H9 (cell line): ENCODE measurements around the gene MCM10. TPM values are rescaled to one million over a fixed set of nuclear protein-coding genes. Genes with fewer than 3 reads are reported as not detected.

Source experiments
- DNase-seq: peaks from one replicate; pipeline ENCODE4 v3.0.0-alpha.2; 2017
- H2AFZ ChIP-seq: one replicate; pipeline ENCODE4 v1.6.1; 2013; ENCODE audit warnings: mild to moderate bottlenecking, low read length, control low read depth, moderate library complexity
- H2AK5ac ChIP-seq: 2 replicates; pipeline ENCODE4 v1.6.1; 2013; ENCODE audit warnings: low read length, control low read depth, mixed read lengths; ENCODE audit not compliant: insufficient read length
- H2BK120ac ChIP-seq: one replicate; pipeline ENCODE4 v1.6.1; 2013; ENCODE audit warnings: low read depth, mild to moderate bottlenecking, low read length, control low read depth, inconsistent platforms; ENCODE audit not compliant: poor library complexity, severe bottlenecking
- H2BK12ac ChIP-seq: 2 replicates; pipeline ENCODE4 v1.6.1; 2013; ENCODE audit warnings: low read length, control low read depth, mixed read lengths, low read depth; ENCODE audit not compliant: insufficient read length
- H2BK15ac ChIP-seq: 2 replicates; pipeline ENCODE4 v1.6.1; 2013; ENCODE audit warnings: low read depth, low read length, control low read depth
- H2BK20ac ChIP-seq: one replicate; pipeline ENCODE4 v1.6.1; 2013; ENCODE audit warnings: low read depth, mild to moderate bottlenecking, low read length, control low read depth, inconsistent platforms; ENCODE audit not compliant: poor library complexity, severe bottlenecking
- H2BK5ac ChIP-seq: 2 replicates; pipeline ENCODE4 v1.6.1; 2013; ENCODE audit warnings: low read length, control low read depth, mixed read lengths; ENCODE audit not compliant: insufficient read length
- H3K14ac ChIP-seq: 2 replicates; pipeline ENCODE4 v1.6.1; 2013; ENCODE audit warnings: low read length, control low read depth; ENCODE audit not compliant: insufficient read depth
- H3K18ac ChIP-seq: 2 replicates; pipeline ENCODE4 v1.6.1; 2013; ENCODE audit warnings: low read depth, mild to moderate bottlenecking, mixed read lengths, low read length, control low read depth; ENCODE audit not compliant: insufficient read length
- H3K23ac ChIP-seq: 2 replicates; pipeline ENCODE4 v1.6.1; 2013; ENCODE audit warnings: low read length, control low read depth, mixed read lengths, low read depth; ENCODE audit not compliant: insufficient read length
- H3K23me2 ChIP-seq: 2 replicates; pipeline ENCODE4 v1.6.1; 2013; ENCODE audit warnings: low read depth, mild to moderate bottlenecking, mixed read lengths, low read length, control low read depth; ENCODE audit not compliant: insufficient read length, poor library complexity, severe bottlenecking
- H3K27ac ChIP-seq: 2 replicates; pipeline ENCODE4 v1.5.1; 2013; ENCODE audit warnings: low read length, control low read depth, mixed read lengths, low read depth; ENCODE audit not compliant: insufficient read length
- H3K27me3 ChIP-seq: 2 replicates; pipeline ENCODE4 v1.6.1; 2013; ENCODE audit warnings: low read length, control low read depth, inconsistent platforms; ENCODE audit not compliant: insufficient read depth
- H3K4ac ChIP-seq: 2 replicates; pipeline ENCODE4 v1.6.1; 2013; ENCODE audit warnings: low read depth, mild to moderate bottlenecking, control low read depth, inconsistent platforms, low read length, moderate library complexity
- H3K4me1 ChIP-seq: 2 replicates; pipeline ENCODE4 v1.6.1; 2013; ENCODE audit warnings: low read length, control low read depth, inconsistent platforms; ENCODE audit not compliant: insufficient read depth
- H3K4me2 ChIP-seq: 2 replicates; pipeline ENCODE4 v1.6.1; 2013; ENCODE audit warnings: low read length, control low read depth, mixed read lengths; ENCODE audit not compliant: insufficient read length, insufficient read depth
- H3K56ac ChIP-seq: 2 replicates; pipeline ENCODE4 v1.6.1; 2013; ENCODE audit warnings: low read depth, mild to moderate bottlenecking, mixed read lengths, low read length, control low read depth; ENCODE audit not compliant: insufficient read length
- H3K79me1 ChIP-seq: 2 replicates; pipeline ENCODE4 v1.6.1; 2013; ENCODE audit warnings: low read depth, mild to moderate bottlenecking, moderate library complexity, low read length, control low read depth, inconsistent platforms; ENCODE audit not compliant: insufficient read depth, poor library complexity, severe bottlenecking
- H3K79me2 ChIP-seq: 2 replicates; pipeline ENCODE4 v1.6.1; 2013; ENCODE audit warnings: low read length, control low read depth, inconsistent platforms; ENCODE audit not compliant: insufficient read depth
- H3K9ac ChIP-seq: 2 replicates; pipeline ENCODE4 v1.6.1; 2013; ENCODE audit warnings: low read length, control low read depth, mixed read lengths; ENCODE audit not compliant: insufficient read length; ENCODE audit errors: extremely low read depth
- H3K9me3 ChIP-seq: one replicate; pipeline ENCODE4 v1.6.1; 2013; ENCODE audit warnings: low read depth, low read length, inconsistent platforms; ENCODE audit not compliant: control insufficient read depth
- H3T11ph ChIP-seq: one replicate; pipeline ENCODE4 v1.6.1; 2013; ENCODE audit warnings: mild to moderate bottlenecking, low read length, control low read depth, inconsistent platforms
- H4K20me1 ChIP-seq: one replicate; pipeline ENCODE4 v1.6.1; 2013; ENCODE audit not compliant: control insufficient read depth, insufficient read length, insufficient read depth
- H4K5ac ChIP-seq: 2 replicates; pipeline ENCODE4 v1.6.1; 2013; ENCODE audit warnings: low read depth, mild to moderate bottlenecking, mixed read lengths, low read length, control low read depth; ENCODE audit not compliant: insufficient read length
- H4K8ac ChIP-seq: replicated peaks from 2 replicates; pipeline ENCODE4 v1.6.1; 2013; ENCODE audit warnings: low read length, control low read depth, mixed read lengths, low read depth; ENCODE audit not compliant: insufficient read length
- H4K91ac ChIP-seq: 2 replicates; pipeline ENCODE4 v1.6.1; 2013; ENCODE audit warnings: low read depth, mild to moderate bottlenecking, moderate library complexity, mixed read lengths, low read length, control low read depth; ENCODE audit not compliant: insufficient read length
- H3K27ac Mint-ChIP-seq, 3 experiments: 2 replicates in 2 of 3; 3 replicates in 1 of 3; pipeline ENCODE4 v1.8.0; 2020 to 2021; ENCODE audit warnings: mixed read lengths in 3 of 3, mild to moderate bottlenecking in 1 of 3, moderate library complexity in 1 of 3
- H3K27me3 Mint-ChIP-seq: 2 replicates; pipeline ENCODE4 v1.8.0; 2021; ENCODE audit warnings: low read depth, mild to moderate bottlenecking, moderate library complexity, mixed read lengths
- H3K36me3 Mint-ChIP-seq, 3 experiments: 2 replicates in 2 of 3; 3 replicates in 1 of 3; pipeline ENCODE4 v1.8.0; 2020 to 2021; ENCODE audit warnings: low read depth in 3 of 3, mixed read lengths in 3 of 3; ENCODE audit not compliant: insufficient read depth in 1 of 3
- H3K4me1 Mint-ChIP-seq, 2 experiments: 2 replicates each; pipeline ENCODE4 v1.8.0; 2020; ENCODE audit warnings: mixed read lengths in 2 of 2
- H3K4me3 Mint-ChIP-seq, 2 experiments: 2 replicates in 1 of 2; 3 replicates in 1 of 2; pipeline ENCODE4 v1.8.0; 2020 to 2021; ENCODE audit warnings: mild to moderate bottlenecking in 2 of 2, mixed read lengths in 2 of 2, moderate library complexity in 1 of 2
- H3K9me3 Mint-ChIP-seq, 2 experiments: 2 replicates in 1 of 2; 3 replicates in 1 of 2; pipeline ENCODE4 v1.8.0; 2020; ENCODE audit warnings: mild to moderate bottlenecking in 2 of 2, mixed read lengths in 2 of 2, moderate library complexity in 1 of 2
- CTCF ChIP-seq: fragments of 200-600 bp; sonication (generic); conservative IDR thresholded peaks from 3 replicates; pipeline ENCODE4 v1.8.0; 2021; ENCODE audit warnings: antibody characterized with exemption, mild to moderate bottlenecking
- WGBS: extraction: QIAGEN DNeasy Blood & Tissue Kit; methylation state at CpG from one replicate; pipeline ENCODE4 v1.1.7; 2013; ENCODE audit warnings: missing lambda C conversion rate, low lambda C conversion rate, mixed read lengths; ENCODE audit not compliant: insufficient read length; ENCODE audit errors: extremely low coverage; 5-methylcytosine and 5-hydroxymethylcytosine counted together
- total RNA-seq: library from RNA; stranded (reverse); gene quantifications from 2 replicates; pipeline ENCODE4 v1.2.1, GENCODE V29; 2021

MCM10 gene
- total RNA-seq, 1 experiment from 2014 or later, result 67.4 TPM

GRCh38 chr10:13191362-13191761 is 30.0 kb downstream of the MCM10 start:
- Mint-ChIP-seq H3K4me3 (no peak overlapping the region), H3K9me3 (peaks cover 2 to 5% of the 10 kb centered on the region in 2 experiments; a peak in 4 of 5 replicates), H3K4me1 (no peaks in the 10 kb centered on the region), H3K27ac (no peak overlapping the region), H3K36me3 (peaks cover 59 to 90% (median 86%) of the 10 kb centered on the region in 3 experiments), H3K27me3 (no peaks in the 10 kb centered on the region)
- Histone ChIP-seq H3K18ac (no peak overlapping the region), H2AFZ (no peak overlapping the region), H3K9ac (no peak overlapping the region), H2BK120ac (no peak overlapping the region), H3K4ac (no peak overlapping the region), H3K4me1 (no peaks in the 10 kb centered on the region), H4K8ac (no peak overlapping the region), H3K79me1 (no peaks in the 10 kb centered on the region), H3K23ac (no peak overlapping the region), H3T11ph (no peak overlapping the region), H2BK20ac (no peak overlapping the region), H4K91ac (no peak overlapping the region), H3K9me3 (no peaks in the 10 kb centered on the region), H2BK15ac (no peak overlapping the region), H3K27me3 (no peaks in the 10 kb centered on the region), H3K14ac (no peak overlapping the region), H3K27ac (no peak overlapping the region), H3K4me2 (no peak overlapping the region), H2AK5ac (no peak overlapping the region), H4K20me1 (no peaks in the 10 kb centered on the region), H2BK5ac (no peak overlapping the region), H3K79me2 (no peaks in the 10 kb centered on the region), H4K5ac (no peak overlapping the region), H3K23me2 (no peaks in the 10 kb centered on the region), H2BK12ac (no peak overlapping the region), H3K56ac (no peak overlapping the region)
- WGBS, result no CpG with 5 or more reads among the region's 5 CpGs
- no peak for DNase-seq
- no peak for TF ChIP-seq CTCF
